HPDE6-E6E7 (cell line): ENCODE results near the gene CUX1.
"Not testable (repeated sequence)": the region's sequence is repeated elsewhere in the genome, so short reads cannot be mapped to it uniquely, and the experiment has no call there.

ENCODE experiments used
- DNase-seq: peaks from one replicate; pipeline ENCODE4 v3.0.0; 2011; ENCODE audit warnings: missing footprints; ENCODE audit errors: extremely low spot score

Gene CUX1

GRCh38 chr7:102044984-102045673 is 227.7 kb downstream of the CUX1 start:
- DNase-seq = no peak

- no peak for DNase-seq
These were observed 228.4 kb downstream of the CUX1 start for GRCh38 chr7:102045681-102046372.

GRCh38 chr7:102046373-102047117 is 229.1 kb downstream of the CUX1 start:
- no peak for DNase-seq

- no peak for DNase-seq
These were observed 229.7 kb downstream of the CUX1 start for GRCh38 chr7:102047167-102047566.

GRCh38 chr7:102049765-102050164 is 232.3 kb downstream of the CUX1 start:
- DNase-seq = no peak

GRCh38 chr7:102050864-102051460 is 233.5 kb downstream of the CUX1 start:
- DNase-seq = no peak

- not testable (repeated sequence) for DNase-seq
These were observed 234.3 kb downstream of the CUX1 start for GRCh38 chr7:102051736-102052135.

GRCh38 chr7:102054158-102054557 is 236.7 kb downstream of the CUX1 start:
- DNase-seq = no peak

- no peak for DNase-seq
These were observed 238.0 kb downstream of the CUX1 start for GRCh38 chr7:102055181-102055976.

GRCh38 chr7:102059524-102059923 is 242.1 kb downstream of the CUX1 start:
- DNase-seq = no peak

GRCh38 chr7:102061354-102061945 is 244.0 kb downstream of the CUX1 start:
- DNase-seq = no peak

GRCh38 chr7:102061981-102062390 is 244.6 kb downstream of the CUX1 start:
- DNase-seq = no peak

- peak; percentile 63 for DNase-seq
These were observed 246.3 kb downstream of the CUX1 start for GRCh38 chr7:102063690-102064180.

- DNase-seq = peak; percentile 54
These were observed 247.1 kb downstream of the CUX1 start for GRCh38 chr7:102064361-102065025.

- DNase-seq = no peak
These were observed 247.8 kb downstream of the CUX1 start for GRCh38 chr7:102065226-102065625.

- DNase-seq = no peak
These were observed 249.1 kb downstream of the CUX1 start for GRCh38 chr7:102066476-102066875.

- no peak for DNase-seq
These were observed 251.4 kb downstream of the CUX1 start for GRCh38 chr7:102068846-102069245.

- DNase-seq = no peak
These were observed 252.7 kb downstream of the CUX1 start for GRCh38 chr7:102069931-102070629.

GRCh38 chr7:102072003-102072402 is 254.6 kb downstream of the CUX1 start:
- DNase-seq = no peak
